Suprapubic skin (tissue), 4 donors: Measurements from ENCODE around the gene WDR37. TPM values are rescaled to one million over a fixed set of nuclear protein-coding genes. Genes with fewer than 3 reads are reported as not detected.
A peak's percentile ranks its signal among the peaks of the same experiment; 100 is the strongest.

Source experiments
- DNase-seq, 2 donors: peaks; one replicate each; pipeline ENCODE4 v3.0.0-alpha.2; 2019; ENCODE audit warnings: low spot score in 2 of 2
- H3K27ac ChIP-seq: fragments of 200-600 bp; sonication (generic); one replicate; pipeline ENCODE4 v1.5.1; 2019
- H3K27me3 ChIP-seq: fragments of 200-600 bp; sonication (generic); one replicate; pipeline ENCODE4 v1.5.1; 2019
- H3K36me3 ChIP-seq: fragments of 200-600 bp; sonication (generic); one replicate; pipeline ENCODE4 v1.5.1; 2019
- H3K4me1 ChIP-seq: fragments of 200-600 bp; sonication (generic); one replicate; pipeline ENCODE4 v1.5.1; 2019
- H3K4me3 ChIP-seq: fragments of 200-600 bp; sonication (generic); one replicate; pipeline ENCODE4 v1.5.1; 2019; ENCODE audit warnings: mild to moderate bottlenecking
- H3K9me3 ChIP-seq: fragments of 200-600 bp; sonication (generic); one replicate; pipeline ENCODE4 v1.5.1; 2019
- CTCF ChIP-seq, 2 donors: fragments of 200-600 bp in 1 of 2; fragments of 450-650 bp in 1 of 2; sonication (generic) in 1 of 2; IDR thresholded peaks; one replicate each; pipeline ENCODE4 v1.5.1; 2016 to 2019; ENCODE audit warnings: antibody characterized with exemption in 2 of 2, mild to moderate bottlenecking in 1 of 2, moderate library complexity in 1 of 2
- EP300 ChIP-seq: sonication (generic); formaldehyde crosslinking; IDR thresholded peaks from one replicate; pipeline ENCODE4 v1.6.1; 2017; ENCODE audit warnings: antibody characterized with exemption
- POLR2A ChIP-seq, 2 donors: fragments of 450-650 bp; IDR thresholded peaks; one replicate each; pipeline ENCODE4 v1.6.1; 2017; ENCODE audit warnings: antibody characterized with exemption in 2 of 2, mild to moderate bottlenecking in 2 of 2, moderate library complexity in 2 of 2
- POLR2AphosphoS5 ChIP-seq, 3 donors: sonication (generic); formaldehyde crosslinking; IDR thresholded peaks; one replicate each; pipeline ENCODE4 v1.6.1; 2017; ENCODE audit warnings: antibody characterized with exemption in 3 of 3
- WGBS: methylation state at CpG from one replicate; pipeline ENCODE4 v1.1.5; 2018; 5-methylcytosine and 5-hydroxymethylcytosine counted together
- total RNA-seq, 4 donors: library from RNA; depleted of rRNA; stranded (reverse); fragments of >200 nt; gene quantifications; one replicate each; pipeline ENCODE4 v1.1.0, GENCODE V29; 2016

The WDR37 gene
- total RNA-seq, 4 donors from 2014 or later: 13.1 to 32.7 (median 18.4) TPM

GRCh38 chr10:1169186-1169885 is 113.2 kb downstream of the WDR37 start:
- 66% methylated on average over 17 of the region's 23 CpGs for WGBS
- H3K4me1 ChIP-seq: no peaks in the 10 kb centered on the region
- peak; percentile 33 to 75 for DNase-seq

GRCh38 chr10:1169981-1170866 is 114.0 kb downstream of the WDR37 start:
- no peak overlapping the region for H3K4me3 ChIP-seq
- no peaks in the 10 kb centered on the region for H3K36me3 ChIP-seq
- no peaks in the 10 kb centered on the region for H3K9me3 ChIP-seq
- H3K4me1 ChIP-seq: no peaks in the 10 kb centered on the region
- no peak for TF ChIP-seq CTCF (IDR thresholded peaks at IDR 0.05)
- TF ChIP-seq POLR2AphosphoS5 (IDR thresholded peaks at IDR 0.05): no peak
- TF ChIP-seq EP300: no peak
- no peak for TF ChIP-seq POLR2A (IDR thresholded peaks at IDR 0.05)
- DNase-seq: no peak
- H3K27me3 ChIP-seq: peaks cover 14% of the 10 kb centered on the region
- no peak overlapping the region for H3K27ac ChIP-seq
- WGBS: 66% methylated on average over 19 of the region's 22 CpGs

More at GRCh38 chr10:1169186-1169885, 113.2 kb downstream of the WDR37 start:
- no peak overlapping the region for H3K27ac ChIP-seq
- TF ChIP-seq POLR2AphosphoS5 (IDR thresholded peaks at IDR 0.05) (no peak), CTCF (IDR thresholded peaks at IDR 0.05) (no peak), POLR2A (IDR thresholded peaks at IDR 0.05) (no peak), EP300 (no peak)
- H3K36me3 ChIP-seq: no peaks in the 10 kb centered on the region
- H3K27me3 ChIP-seq: peaks cover 14% of the 10 kb centered on the region
- no peak overlapping the region for H3K4me3 ChIP-seq
- H3K9me3 ChIP-seq: no peaks in the 10 kb centered on the region

- WGBS: 82% methylated on average over 13 of the region's 13 CpGs
- Histone ChIP-seq H3K4me3 (no peak overlapping the region), H3K27ac (no peak overlapping the region), H3K27me3 (peaks cover 14% of the 10 kb centered on the region), H3K9me3 (no peaks in the 10 kb centered on the region), H3K36me3 (no peaks in the 10 kb centered on the region), H3K4me1 (no peaks in the 10 kb centered on the region)
- no peak for DNase-seq
- TF ChIP-seq CTCF (IDR thresholded peaks at IDR 0.05) (no peak), EP300 (no peak), POLR2A (IDR thresholded peaks at IDR 0.05) (no peak), POLR2AphosphoS5 (IDR thresholded peaks at IDR 0.05) (no peak)
Observed at GRCh38 chr10:1170867-1171180, 114.6 kb downstream of the WDR37 start.

GRCh38 chr10:1171182-1171581 is 115.0 kb downstream of the WDR37 start:
- no peaks in the 10 kb centered on the region for H3K4me1 ChIP-seq
- WGBS: 93% methylated on average over 3 of the region's 4 CpGs

More at GRCh38 chr10:1171182-1171581, 115.0 kb downstream of the WDR37 start:
- no peak for TF ChIP-seq CTCF (IDR thresholded peaks at IDR 0.05)
- no peak for TF ChIP-seq EP300
- DNase-seq: no peak
- no peaks in the 10 kb centered on the region for H3K36me3 ChIP-seq
- H3K27ac ChIP-seq: no peak overlapping the region
- H3K27me3 ChIP-seq: peaks cover 11% of the 10 kb centered on the region
- H3K4me3 ChIP-seq: no peak overlapping the region
- H3K9me3 ChIP-seq: no peaks in the 10 kb centered on the region
